HG03378 (cell line): ENCODE results near the gene RTP3.

Experiments
- ATAC-seq: cut with Tn5 transposase; IDR thresholded peaks from one replicate; pipeline ENCODE4 v1.9.1; 2021; ENCODE audit warnings: mild to moderate bottlenecking, moderate library complexity; ENCODE audit not compliant: unreplicated experiment

Gene RTP3

DNA sequence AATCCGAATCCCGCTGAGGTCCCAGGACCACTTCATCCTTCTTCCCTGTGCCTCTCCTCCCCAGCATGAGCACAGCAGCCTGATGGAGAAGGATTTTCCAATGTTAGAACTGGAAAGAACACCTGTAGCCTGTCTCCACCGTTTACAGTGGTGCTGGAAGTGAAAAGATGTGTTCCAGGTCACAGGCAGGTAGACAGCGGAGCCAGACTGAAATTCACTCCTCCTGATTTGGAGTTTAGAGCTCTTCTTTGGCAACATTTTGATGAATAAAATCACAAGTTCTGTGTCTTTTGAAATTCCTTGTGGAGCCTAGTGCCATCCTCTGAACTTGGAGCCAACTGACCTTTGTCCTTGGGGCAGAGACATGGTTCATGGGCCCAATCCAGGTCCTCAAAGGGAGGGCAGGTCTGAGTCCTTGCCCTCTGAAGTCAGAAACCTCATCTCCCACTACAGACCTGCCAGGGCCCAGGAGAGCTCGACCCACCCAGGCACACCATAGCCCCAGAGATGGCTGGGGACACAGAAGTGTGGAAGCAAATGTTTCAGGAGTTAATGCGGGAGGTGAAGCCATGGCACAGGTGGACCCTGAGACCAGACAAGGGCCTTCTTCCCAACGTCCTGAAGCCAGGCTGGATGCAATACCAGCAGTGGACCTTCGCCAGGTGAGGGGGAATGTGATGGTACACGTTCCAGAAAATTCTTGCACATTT lies at the start of gene RTP3:
RTP3 (plus strand) TSS at position 421 of the 710 bp plus-strand sequence; CDS start at position 508, 87 bp downstream.
- no peak for ATAC-seq

- no peak for ATAC-seq
Observed at GRCh38 chr3:46448721-46449120, 49.1 kb upstream of the RTP3 start.

DNA sequence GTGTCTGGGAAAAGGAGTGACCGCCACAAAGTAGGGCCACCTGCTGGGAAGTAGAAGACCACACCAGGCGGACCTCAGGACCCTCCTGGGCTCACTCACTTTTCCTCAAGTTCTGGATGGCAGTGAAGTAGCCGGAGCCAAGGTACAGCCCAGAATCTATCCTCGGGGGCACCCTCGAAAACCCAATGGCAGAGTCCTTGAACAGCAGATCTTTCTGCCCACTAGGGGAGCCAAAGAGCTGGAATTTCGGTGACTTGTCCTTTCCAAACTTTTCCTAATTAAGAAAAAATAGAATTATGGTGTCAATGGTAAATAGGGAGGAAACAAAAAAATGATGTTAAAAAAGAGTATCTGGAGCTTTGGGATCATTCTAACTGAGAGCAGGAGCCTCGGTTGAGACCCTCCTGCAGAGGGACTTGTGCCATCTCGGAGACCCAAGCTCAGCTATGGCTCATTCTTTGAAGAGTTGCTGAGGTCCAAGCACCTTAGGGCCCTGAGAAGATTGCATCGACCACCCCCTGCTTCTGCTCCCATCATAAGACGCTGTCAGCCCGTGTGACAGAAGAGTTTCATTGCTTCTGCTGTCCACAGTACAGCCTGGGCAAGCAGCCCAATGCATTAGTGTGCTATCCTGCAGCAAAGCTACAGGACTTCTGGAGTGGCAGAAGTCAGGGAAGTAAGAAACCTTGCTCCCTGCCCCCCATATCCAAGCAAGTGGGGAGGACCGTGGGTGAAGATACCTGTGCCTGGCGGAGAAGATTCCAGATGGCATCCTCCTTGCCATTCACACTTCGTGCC lies 47.8 kb upstream of the RTP3 start:
- ATAC-seq = no peak

GRCh38 chr3:46453526-46454208 lies 44.1 kb upstream of the RTP3 start:
- no peak for ATAC-seq

DNA sequence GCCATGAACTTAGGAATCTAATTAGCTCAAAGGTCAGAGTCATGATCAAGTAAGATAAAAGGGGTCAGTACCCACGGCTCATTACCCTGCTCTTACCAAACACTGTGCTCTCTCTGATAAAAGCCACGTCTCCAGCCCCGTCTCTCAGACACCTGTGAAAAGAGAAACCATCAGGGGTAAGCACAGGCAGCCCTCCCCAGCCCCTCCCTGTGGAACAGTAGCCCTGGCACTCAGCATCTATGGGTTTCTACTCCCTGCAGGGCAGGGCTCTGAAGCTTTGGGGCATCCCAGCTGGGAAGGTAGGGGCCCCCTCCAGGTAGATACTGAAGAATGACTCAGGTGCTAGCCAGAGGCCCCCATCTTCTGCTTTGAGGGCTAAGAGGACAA lies 43.6 kb upstream of the RTP3 start:
- ATAC-seq = no peak

DNA sequence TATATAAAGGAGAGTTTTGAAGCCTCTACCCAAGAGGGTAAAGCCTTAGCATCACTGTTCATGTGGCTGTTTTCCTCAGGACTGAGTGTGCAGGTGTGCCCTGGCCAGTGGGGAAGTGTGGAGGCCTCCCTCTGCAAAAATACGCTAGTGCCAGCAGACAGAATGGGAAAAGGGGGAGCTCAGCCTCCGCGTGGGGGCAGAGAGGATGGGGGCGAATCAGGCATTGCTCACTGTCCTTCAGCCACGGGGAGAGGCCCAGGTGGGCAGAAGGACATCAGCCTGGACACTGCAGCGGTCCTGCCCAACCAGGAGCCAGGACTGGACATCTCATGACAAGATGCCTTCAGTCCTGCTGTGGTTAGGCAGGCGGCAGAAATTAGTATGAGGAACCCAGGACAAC lies 43.2 kb upstream of the RTP3 start:
- no peak for ATAC-seq

- ATAC-seq = no peak
Observed at GRCh38 chr3:46455231-46456115, 42.3 kb upstream of the RTP3 start.

DNA sequence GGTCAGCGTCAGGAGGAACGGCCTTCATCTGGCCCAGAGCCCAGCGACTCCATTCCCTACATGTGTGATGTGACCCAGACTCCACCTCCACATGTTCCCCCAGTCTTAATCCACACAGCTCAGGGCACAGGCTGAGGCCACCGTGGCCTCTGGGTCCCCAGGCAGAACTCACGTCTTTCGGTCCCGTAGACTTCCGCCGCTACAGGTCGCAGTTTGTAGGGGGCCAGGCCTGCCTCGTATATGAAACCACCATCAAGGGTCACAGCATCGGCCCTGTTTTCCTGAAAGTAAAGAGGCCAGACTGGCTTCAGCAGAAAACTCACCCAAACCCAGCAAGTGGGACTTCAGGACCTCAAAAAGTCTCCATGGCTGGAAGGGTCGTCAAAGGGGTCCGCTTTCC lies 41.7 kb upstream of the RTP3 start:
- no peak for ATAC-seq

- no peak for ATAC-seq
Observed at GRCh38 chr3:46460051-46460450, 37.7 kb upstream of the RTP3 start.

GRCh38 chr3:46462111-46462510 lies 35.7 kb upstream of the RTP3 start:
- no peak for ATAC-seq

DNA sequence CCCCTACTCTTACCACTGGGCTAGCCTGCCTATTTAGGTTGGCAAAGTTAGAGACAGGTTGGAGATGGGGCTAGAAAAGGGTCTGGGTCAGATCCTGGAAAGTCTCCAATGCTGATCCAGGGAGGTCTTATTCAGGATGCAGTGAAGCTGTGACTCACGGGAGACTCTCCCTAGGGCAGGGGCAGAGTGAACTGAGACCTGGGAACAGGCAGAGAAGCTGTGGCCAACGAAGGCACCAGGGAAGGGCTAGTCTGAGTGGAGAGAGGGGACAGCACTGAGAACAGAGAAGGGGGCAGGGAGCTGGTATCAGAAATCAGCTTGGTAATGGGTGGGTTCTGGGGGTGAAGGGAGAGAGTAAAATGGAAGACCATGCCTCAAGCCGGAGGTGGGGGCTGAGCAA lies 35.3 kb upstream of the RTP3 start:
- no peak for ATAC-seq

- no peak for ATAC-seq
Observed at GRCh38 chr3:46463120-46463867, 34.5 kb upstream of the RTP3 start.

GRCh38 chr3:46463868-46464241 lies 33.9 kb upstream of the RTP3 start:
- ATAC-seq = no peak

GRCh38 chr3:46464326-46465195 lies 33.2 kb upstream of the RTP3 start, which contains the start of gene LTF:
Gene LTF, minus strand, starts transcription at chr3:46464905. Its CDS starts 38 bp downstream, at chr3:46464867.
- ATAC-seq = no peak

DNA sequence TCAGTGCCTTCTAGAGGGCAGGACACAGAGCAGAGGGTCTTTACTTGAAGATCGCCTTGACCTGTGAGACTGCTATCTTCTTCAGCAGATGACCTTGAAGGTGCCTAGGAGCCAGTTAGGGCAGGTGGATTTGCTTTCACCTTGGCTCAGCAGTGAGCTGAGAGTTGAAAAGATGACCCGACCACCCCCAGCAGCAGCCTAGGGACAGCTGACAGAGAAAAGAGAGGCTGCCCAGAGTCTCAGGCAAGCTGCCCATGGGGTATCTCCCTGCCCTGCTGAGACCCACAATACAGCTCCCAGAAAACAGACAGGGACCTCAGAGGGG lies 32.6 kb upstream of the RTP3 start:
- ATAC-seq = no peak

GRCh38 chr3:46466273-46466672 lies 31.5 kb upstream of the RTP3 start:
- ATAC-seq = no peak

DNA sequence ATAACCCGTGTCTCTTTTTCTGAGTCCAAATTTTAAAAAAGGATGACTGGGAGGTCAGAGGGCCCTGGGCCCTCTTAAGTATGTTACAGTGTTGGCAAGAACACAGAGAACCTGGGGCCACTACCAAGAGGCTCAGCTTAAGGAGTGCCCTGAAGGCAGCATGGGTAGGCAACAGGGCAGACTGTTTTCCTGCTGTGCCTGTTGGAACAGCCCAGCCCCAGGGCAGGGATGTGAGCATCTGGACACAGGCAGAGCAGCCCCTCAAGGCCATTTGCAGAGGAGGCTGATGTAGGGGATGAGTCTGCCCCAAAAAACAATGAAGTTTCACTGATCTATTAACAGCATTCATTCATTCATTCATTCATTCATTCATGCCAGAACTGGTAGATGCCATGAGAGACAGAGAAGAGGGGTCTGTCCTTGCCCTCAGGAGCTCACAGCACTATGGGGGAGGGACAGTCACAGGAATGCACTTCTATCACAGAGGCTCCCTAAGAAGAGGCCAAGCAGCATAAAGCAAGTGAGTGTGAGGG lies 30.8 kb upstream of the RTP3 start:
- no peak for ATAC-seq

DNA sequence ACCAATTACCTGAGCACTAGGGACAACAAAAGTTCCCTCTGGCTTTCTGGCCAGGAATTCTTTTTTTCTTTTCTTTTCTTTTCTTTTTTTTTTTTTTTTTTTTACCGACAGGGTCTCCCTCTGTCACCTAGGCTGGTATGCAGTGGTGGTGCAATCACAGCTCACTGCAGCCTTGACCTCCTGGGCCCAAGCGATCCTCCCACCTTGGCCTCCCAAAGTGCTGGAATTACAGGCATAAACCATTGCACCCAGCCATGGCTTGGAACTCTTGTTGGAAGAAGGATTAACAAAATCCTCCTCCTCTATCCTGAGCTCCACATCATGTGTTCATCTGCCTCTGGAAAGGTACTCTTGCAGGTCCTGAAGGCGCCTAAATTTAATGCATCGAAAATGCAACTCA lies 30.2 kb upstream of the RTP3 start:
- ATAC-seq = no peak
